ENCODE data around the gene IL17RA. TPM values are rescaled to one million over a fixed set of nuclear protein-coding genes. Genes with fewer than 3 reads are reported as not detected.

IL17RA gene
- total RNA-seq, 1 experiment from 2014 or later = 7.1 TPM

DNA sequence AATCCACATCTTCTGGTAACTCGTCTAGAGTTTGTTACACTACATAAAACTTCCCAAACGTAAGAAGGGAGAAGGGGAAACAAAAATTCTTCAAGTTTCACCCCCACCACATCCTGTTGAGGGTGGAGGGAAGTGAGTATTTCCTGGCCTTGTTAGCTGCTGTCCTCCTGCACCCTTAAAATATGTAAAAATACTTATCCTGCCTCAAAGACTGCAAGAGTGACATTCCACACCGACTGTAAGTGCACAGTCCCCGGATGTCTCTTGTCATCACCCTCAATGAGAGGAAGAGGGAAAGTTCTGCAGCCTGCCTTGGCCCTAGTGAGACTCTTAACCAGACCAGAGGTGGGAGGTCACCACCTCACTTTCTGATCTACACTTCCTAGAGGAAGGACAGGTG lies 33.1 kb downstream of the IL17RA start:
- Histone ChIP-seq H3K27me3 (ENCODE audit: low read length) (no peaks in the 10 kb centered on the region), H3K27ac (ENCODE audit: low read length) (no peak overlapping the region), H3K4me2 (ENCODE audit: low read depth, low read length, poor library complexity, severe bottlenecking) (no peak overlapping the region), H3K9me3 (ENCODE audit: low read length) (no peaks in the 10 kb centered on the region), H3K9ac (ENCODE audit: low read length) (no peak overlapping the region), H3K4me1 (ENCODE audit: low read length) (no peaks in the 10 kb centered on the region), H2AFZ (ENCODE audit: low read length) (no peak overlapping the region), H3K36me3 (ENCODE audit: insufficient read depth, low read length) (no peaks in the 10 kb centered on the region), H3K9me2 (replicated peaks; ENCODE audit: insufficient read depth, low read length) (no peaks in the 10 kb centered on the region), H3K4me3 (ENCODE audit: low read length) (no peak overlapping the region), H3K79me2 (ENCODE audit: low read length) (no peaks in the 10 kb centered on the region), H4K20me1 (ENCODE audit: insufficient read depth, low read depth, low read length) (peaks cover 4% of the 10 kb centered on the region; the same call in 1 of the 2 replicates)
- DNase-seq = no peak

DNA sequence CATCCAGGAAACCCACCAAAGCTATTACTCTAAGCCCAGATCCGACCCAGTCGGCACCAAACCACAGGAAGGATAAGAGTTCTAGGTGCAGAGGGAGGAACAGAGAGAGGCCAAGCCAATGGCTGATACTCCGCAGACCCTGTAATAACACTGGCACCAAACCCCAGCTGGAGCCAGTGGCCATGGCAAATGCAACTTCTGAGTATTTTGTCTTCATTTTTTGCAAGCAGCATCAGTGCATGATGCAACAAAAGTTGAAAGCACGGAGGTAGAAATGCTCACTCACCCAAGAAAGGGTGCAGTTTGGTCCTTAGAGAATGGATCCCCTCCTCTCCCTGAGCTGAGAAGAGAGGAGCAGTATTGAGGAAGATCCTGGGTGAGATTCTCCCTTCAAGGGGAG lies 33.5 kb downstream of the IL17RA start:
- no peak overlapping the region for H3K4me2 ChIP-seq (ENCODE audit: low read depth, low read length, poor library complexity, severe bottlenecking)
- H3K27ac ChIP-seq (ENCODE audit: low read length) = no peak overlapping the region
- DNase-seq = no peak
- H3K27me3 ChIP-seq (ENCODE audit: low read length) = no peaks in the 10 kb centered on the region
- no peaks in the 10 kb centered on the region for H3K9me3 ChIP-seq (ENCODE audit: low read length)
- no peaks in the 10 kb centered on the region for H3K36me3 ChIP-seq (ENCODE audit: insufficient read depth, low read length)
- peaks cover 4% of the 10 kb centered on the region; the same call in 1 of the 2 replicates for H4K20me1 ChIP-seq (ENCODE audit: insufficient read depth, low read depth, low read length)
- H3K79me2 ChIP-seq (ENCODE audit: low read length) = no peaks in the 10 kb centered on the region
- H3K9ac ChIP-seq (ENCODE audit: low read length) = no peak overlapping the region
- H3K4me1 ChIP-seq (ENCODE audit: low read length) = no peaks in the 10 kb centered on the region
- no peaks in the 10 kb centered on the region for H3K9me2 ChIP-seq (replicated peaks; ENCODE audit: insufficient read depth, low read length)
- no peak overlapping the region for H2AFZ ChIP-seq (ENCODE audit: low read length)
- no peak overlapping the region for H3K4me3 ChIP-seq (ENCODE audit: low read length)

DNA sequence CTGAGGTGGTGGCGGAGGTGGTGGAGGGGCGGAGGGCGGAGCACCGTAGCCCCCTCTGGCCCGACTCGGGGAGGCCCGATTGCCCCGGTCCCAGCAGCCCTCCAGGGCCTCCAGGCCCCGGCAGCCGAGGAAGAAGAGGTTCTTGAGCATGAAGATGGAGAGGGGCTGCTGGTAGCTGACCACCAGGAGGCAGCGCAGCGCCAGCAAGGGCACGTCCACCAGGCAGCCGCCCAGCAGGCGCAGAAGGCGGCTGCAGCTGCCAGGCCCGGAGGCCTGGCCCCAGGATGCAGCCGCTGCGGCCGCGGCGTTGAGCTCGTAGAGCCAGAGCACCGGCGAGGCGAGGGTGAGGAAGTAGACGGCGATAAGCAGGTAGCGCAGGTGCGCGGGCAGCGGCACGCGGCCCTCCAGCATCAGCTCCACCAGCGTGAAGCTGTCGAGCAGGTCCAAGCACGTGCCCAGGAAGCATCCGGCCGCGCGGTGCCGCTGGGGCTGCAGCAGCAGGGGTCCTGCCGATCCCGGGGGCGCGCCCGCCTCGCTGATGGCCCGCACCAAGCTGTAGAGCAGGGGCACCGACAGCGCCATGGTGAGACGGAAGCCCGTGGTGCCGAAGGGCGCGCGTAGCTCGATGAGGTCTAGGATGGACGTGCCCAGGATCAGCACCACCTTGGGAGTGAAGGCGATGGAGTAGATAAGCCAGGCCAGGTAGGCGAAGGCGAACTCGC lies 34.8 kb downstream of the IL17RA start:
- Histone ChIP-seq H3K4me3 (ENCODE audit: low read length) (no peak overlapping the region), H4K20me1 (ENCODE audit: insufficient read depth, low read depth, low read length) (peaks cover 4% of the 10 kb centered on the region; the same call in 1 of the 2 replicates), H3K27ac (ENCODE audit: low read length) (no peak overlapping the region), H3K9ac (ENCODE audit: low read length) (no peak overlapping the region), H3K9me2 (replicated peaks; ENCODE audit: insufficient read depth, low read length) (no peaks in the 10 kb centered on the region), H3K79me2 (ENCODE audit: low read length) (no peaks in the 10 kb centered on the region), H3K4me1 (ENCODE audit: low read length) (no peaks in the 10 kb centered on the region), H2AFZ (ENCODE audit: low read length) (no peak overlapping the region), H3K27me3 (ENCODE audit: low read length) (no peaks in the 10 kb centered on the region), H3K9me3 (ENCODE audit: low read length) (no peaks in the 10 kb centered on the region), H3K4me2 (ENCODE audit: low read depth, low read length, poor library complexity, severe bottlenecking) (no peak overlapping the region), H3K36me3 (ENCODE audit: insufficient read depth, low read length) (no peaks in the 10 kb centered on the region)
- DNase-seq = peak; percentile 78

DNA sequence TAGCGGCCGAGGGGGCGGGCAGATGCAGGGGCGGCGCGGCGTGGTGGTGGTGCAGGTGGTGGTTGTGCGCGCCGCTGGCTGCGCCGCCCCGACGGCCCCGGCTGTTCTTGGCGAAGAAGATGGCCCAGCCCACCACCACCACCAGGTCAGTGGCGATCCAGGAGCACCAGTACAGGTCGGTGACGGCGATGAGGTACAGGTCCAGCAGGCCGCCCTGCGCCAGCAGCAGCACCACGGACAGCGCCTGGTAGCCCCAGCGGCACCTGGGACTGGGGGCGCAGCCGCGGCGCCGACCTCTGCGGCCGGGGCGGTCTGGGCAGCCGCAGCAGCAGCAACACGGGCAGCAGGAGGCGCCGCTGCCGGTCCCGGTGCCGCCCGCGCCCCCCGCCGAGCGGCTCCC lies 35.5 kb downstream of the IL17RA start:
- no peak overlapping the region for H2AFZ ChIP-seq (ENCODE audit: low read length)
- H4K20me1 ChIP-seq (ENCODE audit: insufficient read depth, low read depth, low read length) = peaks cover 4% of the 10 kb centered on the region; the same call in 1 of the 2 replicates
- H3K36me3 ChIP-seq (ENCODE audit: insufficient read depth, low read length) = no peaks in the 10 kb centered on the region
- no peak overlapping the region for H3K4me3 ChIP-seq (ENCODE audit: low read length)
- H3K9me2 ChIP-seq (replicated peaks; ENCODE audit: insufficient read depth, low read length) = no peaks in the 10 kb centered on the region
- H3K4me2 ChIP-seq (ENCODE audit: low read depth, low read length, poor library complexity, severe bottlenecking) = no peak overlapping the region
- H3K9ac ChIP-seq (ENCODE audit: low read length) = no peak overlapping the region
- H3K27ac ChIP-seq (ENCODE audit: low read length) = no peak overlapping the region
- H3K79me2 ChIP-seq (ENCODE audit: low read length) = no peaks in the 10 kb centered on the region
- H3K27me3 ChIP-seq (ENCODE audit: low read length) = no peaks in the 10 kb centered on the region
- DNase-seq = peak; percentile 65
- no peaks in the 10 kb centered on the region for H3K9me3 ChIP-seq (ENCODE audit: low read length)
- no peaks in the 10 kb centered on the region for H3K4me1 ChIP-seq (ENCODE audit: low read length)

DNA sequence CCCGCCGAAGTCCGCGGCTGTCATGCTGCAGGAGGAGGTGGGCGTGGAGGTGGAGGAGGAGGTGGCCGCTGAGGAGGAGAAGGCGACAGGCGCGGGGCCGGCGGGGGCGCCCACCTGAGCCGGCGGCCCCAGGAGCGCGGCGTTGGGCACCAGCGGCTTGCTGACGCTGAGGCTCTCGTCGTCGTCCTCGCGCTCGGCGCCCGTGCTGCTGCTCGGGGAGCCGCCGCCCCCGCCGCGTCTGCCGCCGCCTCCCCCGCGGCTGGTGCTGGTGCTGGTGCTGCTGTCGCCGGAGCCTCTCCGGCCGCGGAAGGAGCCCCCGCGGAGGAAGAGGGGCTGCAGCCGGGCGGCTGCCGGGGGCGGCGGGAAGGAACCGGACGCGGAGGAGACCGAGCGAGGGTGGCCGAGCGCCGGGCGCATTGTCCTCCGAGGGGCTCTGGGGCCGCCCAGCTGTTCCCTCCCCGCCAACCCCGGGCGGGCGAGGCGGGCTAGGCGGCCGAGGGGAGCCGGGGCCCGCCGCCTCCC lies 36.0 kb downstream of the IL17RA start:
- Histone ChIP-seq H3K27me3 (ENCODE audit: low read length) (no peaks in the 10 kb centered on the region), H3K4me3 (ENCODE audit: low read length) (no peak overlapping the region), H3K36me3 (ENCODE audit: insufficient read depth, low read length) (no peaks in the 10 kb centered on the region), H3K9ac (ENCODE audit: low read length) (no peak overlapping the region), H4K20me1 (ENCODE audit: insufficient read depth, low read depth, low read length) (peaks cover 4% of the 10 kb centered on the region; the same call in 1 of the 2 replicates), H3K9me3 (ENCODE audit: low read length) (no peaks in the 10 kb centered on the region), H3K27ac (ENCODE audit: low read length) (no peak overlapping the region), H3K4me2 (ENCODE audit: low read depth, low read length, poor library complexity, severe bottlenecking) (peak overlapping the region; percentile 38), H2AFZ (ENCODE audit: low read length) (no peak overlapping the region), H3K9me2 (replicated peaks; ENCODE audit: insufficient read depth, low read length) (no peaks in the 10 kb centered on the region), H3K79me2 (ENCODE audit: low read length) (no peaks in the 10 kb centered on the region), H3K4me1 (ENCODE audit: low read length) (no peaks in the 10 kb centered on the region)
- DNase-seq = no peak

DNA sequence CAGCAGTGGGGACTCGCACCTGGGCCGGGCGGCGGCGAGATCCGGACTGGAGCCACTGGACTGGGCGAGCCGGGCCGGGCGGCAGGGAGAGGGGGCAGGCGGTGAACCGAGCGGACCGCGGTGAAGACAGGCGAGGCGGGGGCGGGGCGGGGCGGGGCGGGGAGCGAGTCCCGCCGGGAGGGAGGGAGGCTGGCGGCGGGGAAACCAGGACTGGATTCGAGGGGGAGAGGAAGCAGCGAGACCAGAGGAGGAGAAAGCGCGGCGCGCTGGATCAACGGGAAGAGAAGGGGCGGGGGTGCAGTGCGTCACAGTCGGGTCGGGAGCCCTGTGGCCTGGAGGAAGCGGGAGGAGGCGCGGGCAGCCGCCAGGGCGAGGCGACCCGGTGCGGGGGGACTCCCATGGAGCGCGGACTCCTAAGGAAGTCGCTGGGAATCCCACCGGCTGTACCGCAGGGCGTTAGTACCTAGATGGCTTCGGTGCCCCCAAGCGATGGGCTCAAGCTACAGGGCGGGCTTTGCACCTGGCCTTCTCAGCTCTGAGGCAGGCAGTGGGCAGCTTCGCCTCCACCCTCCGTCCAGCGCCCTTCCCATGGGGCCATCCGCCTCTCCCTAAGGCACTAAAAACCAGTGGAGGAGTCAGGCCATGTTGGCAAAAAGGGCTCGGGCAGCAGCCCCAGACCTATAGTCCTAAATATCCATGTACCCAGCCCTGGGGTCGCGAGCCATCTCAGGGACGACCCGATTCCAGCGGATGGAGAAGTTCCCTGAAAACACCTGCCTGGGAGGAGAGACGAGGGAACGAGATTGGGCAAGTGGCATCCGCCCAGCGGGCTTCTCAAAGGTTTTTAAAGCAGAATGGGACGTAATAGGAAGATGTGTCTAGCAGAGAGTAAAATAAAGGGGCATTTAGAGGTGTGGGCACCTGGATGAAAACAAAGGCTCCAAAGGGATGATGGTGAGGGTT lies 36.7 kb downstream of the IL17RA start, which contains the start of gene TMEM121B:
Gene TMEM121B (minus strand): TSS at position 128 of the 963 bp plus-strand sequence. CDS start 233 bp downstream, outside the sequence.
- Histone ChIP-seq H3K9me2 (replicated peaks; ENCODE audit: insufficient read depth, low read length) (no peaks in the 10 kb centered on the region), H3K4me2 (ENCODE audit: low read depth, low read length, poor library complexity, severe bottlenecking) (peak within 1 kb of the TSS; percentile 38), H3K36me3 (ENCODE audit: insufficient read depth, low read length) (no peaks in the 10 kb centered on the region), H2AFZ (ENCODE audit: low read length) (no peak within 1 kb of the TSS), H3K79me2 (ENCODE audit: low read length) (no peaks in the 10 kb centered on the region), H3K27me3 (ENCODE audit: low read length) (no peaks in the 10 kb centered on the region), H4K20me1 (ENCODE audit: insufficient read depth, low read depth, low read length) (peaks cover 4% of the 10 kb centered on the region; the same call in 1 of the 2 replicates), H3K4me3 (ENCODE audit: low read length) (no peak within 1 kb of the TSS), H3K27ac (ENCODE audit: low read length) (no peak within 1 kb of the TSS), H3K9me3 (ENCODE audit: low read length) (no peaks in the 10 kb centered on the region), H3K9ac (ENCODE audit: low read length) (no peak within 1 kb of the TSS), H3K4me1 (ENCODE audit: low read length) (no peaks in the 10 kb centered on the region)
- DNase-seq = no peak

DNA sequence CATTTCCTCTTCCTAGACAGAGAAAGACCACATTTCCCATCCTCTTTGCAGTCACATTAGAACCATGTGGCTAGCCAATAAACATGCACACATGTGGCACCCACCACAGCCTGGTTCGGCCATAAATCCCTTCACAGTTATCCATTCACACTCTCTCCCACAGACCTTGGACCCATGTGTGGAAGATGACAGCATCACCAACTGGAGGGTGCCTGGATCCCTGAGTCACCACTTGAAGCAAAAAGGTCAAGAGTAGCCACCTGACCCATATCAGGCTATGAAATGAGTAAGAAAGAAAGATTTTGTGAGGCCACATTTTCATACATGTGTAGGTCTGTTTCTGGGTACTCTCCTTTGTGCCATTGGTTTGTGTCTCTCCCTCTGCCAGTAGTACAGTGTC lies 45.4 kb downstream of the IL17RA start:
- no peak overlapping the region for H3K4me2 ChIP-seq (ENCODE audit: low read depth, low read length, poor library complexity, severe bottlenecking)
- H3K4me3 ChIP-seq (ENCODE audit: low read length) = no peak overlapping the region
- H3K9me2 ChIP-seq (replicated peaks; ENCODE audit: insufficient read depth, low read length) = no peaks in the 10 kb centered on the region
- H3K9me3 ChIP-seq (ENCODE audit: low read length) = no peaks in the 10 kb centered on the region
- no peaks in the 10 kb centered on the region for H3K36me3 ChIP-seq (ENCODE audit: insufficient read depth, low read length)
- H4K20me1 ChIP-seq (ENCODE audit: insufficient read depth, low read depth, low read length) = no peaks in the 10 kb centered on the region; the same call in 1 of the 2 replicates
- no peak overlapping the region for H2AFZ ChIP-seq (ENCODE audit: low read length)
- peaks cover 25% of the 10 kb centered on the region for H3K4me1 ChIP-seq (ENCODE audit: low read length)
- H3K27me3 ChIP-seq (ENCODE audit: low read length) = no peaks in the 10 kb centered on the region
- no peak overlapping the region for H3K27ac ChIP-seq (ENCODE audit: low read length)
- no peak for DNase-seq
- no peaks in the 10 kb centered on the region for H3K79me2 ChIP-seq (ENCODE audit: low read length)
- H3K9ac ChIP-seq (ENCODE audit: low read length) = no peak overlapping the region

DNA sequence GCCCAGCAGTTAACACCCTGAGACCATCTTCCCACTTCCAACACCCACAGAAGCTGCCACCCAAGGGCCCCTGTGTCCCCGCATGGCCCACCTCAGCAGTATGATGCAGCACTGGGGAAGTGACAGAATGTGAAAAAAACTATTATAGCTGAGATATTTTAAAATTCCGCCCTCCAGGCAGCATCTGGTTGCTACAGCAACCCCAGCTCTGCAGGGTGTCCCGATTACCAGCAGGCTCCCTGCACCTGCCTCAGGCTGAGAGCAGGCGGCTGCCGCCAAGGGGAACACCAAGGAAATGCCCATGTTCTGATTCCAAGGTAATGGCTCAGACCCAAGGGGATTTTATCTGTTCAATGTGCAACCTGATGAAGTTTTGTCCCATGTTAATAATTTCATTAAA lies 46.9 kb downstream of the IL17RA start:
- Histone ChIP-seq H3K9me2 (replicated peaks; ENCODE audit: insufficient read depth, low read length) (no peaks in the 10 kb centered on the region), H3K27me3 (ENCODE audit: low read length) (no peaks in the 10 kb centered on the region), H3K9me3 (ENCODE audit: low read length) (no peaks in the 10 kb centered on the region), H4K20me1 (ENCODE audit: insufficient read depth, low read depth, low read length) (no peaks in the 10 kb centered on the region; the same call in 1 of the 2 replicates), H3K27ac (ENCODE audit: low read length) (0 out of 2 replicates have a peak overlapping the region, but pooled peaks have one; percentile 3), H3K4me3 (ENCODE audit: low read length) (peak overlapping the region; percentile 28; the same call in 1 of the 2 replicates), H2AFZ (ENCODE audit: low read length) (no peak overlapping the region), H3K79me2 (ENCODE audit: low read length) (no peaks in the 10 kb centered on the region), H3K4me2 (ENCODE audit: low read depth, low read length, poor library complexity, severe bottlenecking) (peak overlapping the region; percentile 57), H3K9ac (ENCODE audit: low read length) (0 out of 2 replicates have a peak overlapping the region, but pooled peaks have one; percentile 8), H3K36me3 (ENCODE audit: insufficient read depth, low read length) (no peaks in the 10 kb centered on the region), H3K4me1 (ENCODE audit: low read length) (peaks cover 25% of the 10 kb centered on the region)
- DNase-seq = peak; percentile 58

Measured in Karpas-422 (cell line).